ENCODE results near the gene TINCR.
A peak's percentile ranks its signal among the peaks of the same experiment; 100 is the strongest.

TINCR gene

DNA sequence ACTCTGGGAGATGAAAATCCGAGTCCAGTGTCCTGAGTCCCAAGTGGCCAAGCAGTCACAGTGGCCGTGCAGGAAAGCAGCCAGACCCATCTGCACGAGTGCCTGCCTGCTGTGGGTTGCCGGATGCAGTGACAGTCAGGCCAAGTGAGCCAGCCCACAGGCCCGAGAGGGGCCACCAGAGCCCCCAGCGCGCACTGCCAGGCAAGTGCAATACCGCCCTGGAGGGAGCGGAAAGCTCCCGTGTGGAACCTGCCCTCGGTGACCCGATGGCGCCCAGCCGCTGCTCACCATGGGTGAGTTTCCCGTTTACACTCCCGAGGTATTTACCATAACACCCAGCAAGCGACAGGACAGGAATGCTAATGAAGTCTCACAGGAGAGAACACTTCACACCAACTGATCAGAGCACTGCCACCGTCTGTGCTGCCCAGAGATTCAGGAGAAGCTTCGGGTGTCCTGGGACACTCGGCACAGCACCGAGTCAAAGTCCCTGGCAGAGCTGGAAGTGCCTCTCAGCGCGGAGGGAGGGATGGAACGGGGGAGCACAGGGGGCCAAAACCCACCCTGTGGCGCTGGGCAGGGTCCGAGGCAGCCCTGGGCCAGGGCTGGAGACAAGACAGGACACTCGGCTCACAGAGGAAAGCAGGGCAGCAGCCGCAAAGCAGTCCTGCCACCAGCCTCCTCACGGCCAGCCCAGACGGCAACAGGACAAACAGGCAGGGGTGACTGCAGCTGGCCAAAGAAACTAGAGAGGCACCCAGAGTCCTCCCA is 21.3 kb upstream of the TINCR start:
- DNase-seq: no peak

DNA sequence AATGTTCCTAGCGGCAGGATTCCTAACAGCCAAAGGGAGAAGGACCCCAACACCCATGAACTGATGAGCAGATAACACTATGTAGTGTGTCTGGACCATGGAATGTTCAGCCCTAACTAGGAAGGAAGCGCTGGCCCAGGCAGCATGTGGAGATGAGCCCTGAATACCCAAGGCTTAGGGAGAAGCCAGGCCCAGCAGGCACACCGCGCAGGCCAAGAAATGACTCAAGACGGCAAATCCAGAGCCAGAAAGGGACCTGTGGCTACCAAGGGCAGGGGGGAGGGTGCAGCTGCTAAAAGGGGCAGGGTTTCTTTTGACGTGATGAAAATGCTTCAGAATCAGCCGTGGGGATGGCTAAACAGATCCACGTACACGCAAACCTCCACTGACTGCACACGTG is 20.7 kb upstream of the TINCR start:
- DNase-seq: no peak

DNA sequence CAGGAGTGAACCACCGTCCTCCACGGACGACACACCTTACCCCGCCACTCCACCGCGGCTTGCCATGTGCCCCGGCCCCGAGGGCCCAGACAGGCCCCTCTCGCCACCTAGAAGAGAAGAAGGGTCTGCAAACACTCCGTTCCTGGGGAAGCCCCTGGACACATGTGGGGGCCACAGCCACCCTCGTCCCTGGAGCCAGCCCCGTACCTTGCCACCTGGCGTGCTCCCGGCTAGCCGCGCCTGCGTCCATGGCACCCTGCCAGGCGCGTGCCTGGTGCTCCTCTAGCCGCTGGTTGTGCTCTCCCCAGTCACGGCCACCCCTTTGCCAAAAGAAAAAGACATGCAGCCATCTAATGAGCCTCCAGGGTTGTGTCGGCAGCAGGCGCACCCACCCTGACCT is 19.9 kb upstream of the TINCR start:
- no peak for DNase-seq

DNA sequence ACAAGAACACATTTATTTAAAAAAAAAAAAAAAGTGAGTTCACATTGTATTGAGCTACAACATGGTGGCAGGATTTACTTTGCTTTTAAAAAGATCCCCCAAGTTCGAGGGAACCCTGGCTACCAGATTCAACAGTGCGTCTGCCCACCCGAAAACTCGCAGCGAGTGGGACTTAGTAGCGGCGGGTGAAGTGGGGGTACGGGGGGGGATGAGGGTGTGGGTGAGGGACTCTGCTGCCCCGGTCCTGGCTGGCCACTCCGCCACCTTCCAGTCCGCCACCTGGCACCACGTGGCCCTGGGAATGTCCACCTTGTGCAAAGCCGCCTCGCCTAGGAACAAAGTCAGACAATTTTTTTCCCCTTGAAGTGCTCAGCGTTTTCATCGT is 19.3 kb upstream of the TINCR start:
- no peak for DNase-seq

DNA sequence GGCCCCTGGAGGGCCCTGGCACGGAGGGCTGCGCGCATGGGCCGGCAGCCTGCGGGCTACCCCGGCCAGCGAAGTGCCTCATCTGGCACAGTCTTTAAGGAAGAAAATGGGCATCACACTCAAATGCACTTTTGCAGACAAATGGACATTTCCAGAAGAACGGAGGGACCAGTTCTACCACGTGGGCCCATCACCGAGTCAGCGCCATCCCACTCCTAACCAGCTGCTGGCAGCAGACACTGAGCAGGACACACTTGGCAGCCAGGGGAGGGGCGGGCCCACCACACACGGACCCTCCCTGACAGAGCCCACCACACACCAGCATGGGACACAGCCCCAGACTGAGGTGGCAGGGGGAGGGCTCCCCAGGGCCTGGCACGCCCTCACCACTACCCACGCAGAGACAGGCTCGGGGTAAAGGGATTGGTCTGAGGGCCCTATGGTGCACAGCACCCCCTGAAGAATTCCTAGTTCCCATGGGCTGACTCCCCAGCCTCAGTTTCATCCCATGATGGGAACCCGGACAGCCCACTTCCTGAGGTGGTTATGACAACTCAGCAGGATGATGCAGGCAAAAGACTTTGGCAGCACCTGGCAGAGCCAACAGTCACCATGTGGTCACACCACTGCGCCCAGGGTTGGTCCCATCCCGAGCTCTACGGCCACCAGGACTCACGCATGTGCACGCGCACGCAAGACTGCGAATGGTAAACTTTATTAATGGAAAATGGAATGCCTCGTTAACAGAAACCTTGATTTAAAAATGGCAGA is 18.7 kb upstream of the TINCR start:
- DNase-seq: no peak

DNA sequence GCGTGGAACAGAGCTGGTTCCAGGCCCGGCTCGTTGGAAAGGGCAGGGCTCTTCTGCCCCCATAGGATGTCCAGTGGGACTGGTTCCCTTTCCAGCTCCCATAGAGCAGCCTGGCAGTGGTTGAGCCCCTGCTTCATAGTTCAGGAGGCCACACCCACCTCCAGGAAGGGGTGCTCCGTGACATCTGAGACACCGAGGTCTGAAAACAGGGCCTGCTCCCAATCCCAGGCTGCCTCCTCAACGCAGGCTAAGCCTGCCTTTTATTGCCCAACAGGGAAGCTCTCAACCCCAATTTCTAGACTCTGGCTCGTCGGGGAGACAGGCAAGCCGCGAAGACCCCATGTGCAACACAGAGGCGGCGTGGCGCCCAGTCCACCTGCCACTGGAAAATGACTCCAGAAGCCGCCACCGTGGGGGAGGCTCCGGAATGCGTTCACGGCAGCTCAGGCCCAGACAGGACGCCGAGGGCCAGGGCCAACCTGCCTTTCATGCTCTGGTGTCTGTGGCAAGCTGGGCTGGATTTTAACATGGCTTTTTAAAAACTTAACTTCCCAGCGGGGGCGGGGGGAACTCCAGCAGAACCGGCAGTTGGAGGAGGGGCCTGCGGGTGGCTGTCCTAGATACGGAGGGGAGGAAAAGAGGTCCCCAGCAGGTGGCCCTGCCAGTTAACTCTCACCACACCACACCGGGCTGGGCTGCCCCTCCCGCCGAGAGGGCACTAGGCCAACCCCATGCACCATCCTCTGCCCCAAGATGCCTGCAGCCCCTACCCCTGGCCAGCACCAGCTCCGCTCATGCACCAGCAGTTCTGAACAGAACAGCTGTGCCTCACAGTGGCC is 17.9 kb upstream of the TINCR start:
- DNase-seq: no peak

DNA sequence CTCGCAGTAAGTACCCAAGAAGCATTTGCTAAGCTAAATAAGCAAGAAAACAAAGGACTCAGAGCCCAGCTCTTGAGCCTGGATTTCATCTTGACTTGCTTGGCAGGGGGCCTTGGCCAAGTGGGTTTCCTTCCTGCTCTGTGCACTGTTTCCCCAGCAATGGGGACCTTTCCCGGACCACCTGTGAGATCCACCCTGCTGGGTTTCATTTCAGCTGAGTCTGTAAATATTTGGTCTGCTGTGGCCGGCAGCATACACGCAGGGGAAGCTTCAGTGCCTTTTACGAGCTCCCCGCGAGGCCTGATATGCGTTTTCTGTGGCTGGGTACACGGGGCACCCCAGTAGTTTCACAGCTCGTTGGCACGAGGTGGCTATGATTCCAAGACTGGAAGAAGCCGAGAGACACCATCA is 12.4 kb upstream of the TINCR start:
- DNase-seq: no peak

DNA sequence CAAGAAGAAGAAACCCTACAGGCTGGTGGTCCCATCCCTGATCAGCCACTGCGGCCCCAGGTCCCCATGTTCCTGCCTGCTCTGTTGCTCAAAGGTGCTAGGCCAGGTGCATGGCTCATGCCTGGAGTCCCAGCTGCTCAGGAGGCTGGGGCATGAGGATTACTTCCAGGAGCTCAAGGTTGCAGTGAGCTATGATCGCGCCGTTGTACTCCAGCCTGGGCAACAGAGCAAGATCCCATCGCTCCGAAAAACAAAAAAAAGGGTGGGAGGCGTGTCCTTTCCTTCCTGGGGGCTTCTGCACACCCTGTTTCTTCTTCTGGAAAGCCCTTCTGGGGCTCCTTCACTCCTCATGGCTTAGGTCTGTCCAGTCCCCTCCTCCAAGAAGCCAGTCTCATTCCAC is 11.9 kb upstream of the TINCR start:
- no peak for DNase-seq

DNA sequence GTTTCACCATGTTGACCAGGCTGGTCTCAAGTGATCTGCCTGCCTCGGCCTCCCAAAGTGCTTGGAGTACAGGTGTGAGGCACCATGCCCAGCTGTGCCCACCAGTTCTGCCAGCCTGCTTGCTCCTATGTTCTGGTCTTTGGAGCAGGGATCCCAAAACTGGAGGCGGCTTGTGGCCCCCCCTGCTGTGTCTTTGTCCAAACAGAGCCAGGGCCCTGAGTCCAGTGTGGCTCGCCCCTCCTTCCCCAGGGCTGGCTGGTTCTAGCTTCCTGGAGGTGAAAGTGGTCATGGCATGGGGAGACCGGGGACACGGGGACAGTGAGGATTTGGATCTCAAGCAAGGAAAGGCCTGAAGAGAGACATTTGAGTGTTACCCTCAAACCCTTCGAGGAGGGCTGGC is 11.5 kb upstream of the TINCR start:
- DNase-seq: no peak

DNA sequence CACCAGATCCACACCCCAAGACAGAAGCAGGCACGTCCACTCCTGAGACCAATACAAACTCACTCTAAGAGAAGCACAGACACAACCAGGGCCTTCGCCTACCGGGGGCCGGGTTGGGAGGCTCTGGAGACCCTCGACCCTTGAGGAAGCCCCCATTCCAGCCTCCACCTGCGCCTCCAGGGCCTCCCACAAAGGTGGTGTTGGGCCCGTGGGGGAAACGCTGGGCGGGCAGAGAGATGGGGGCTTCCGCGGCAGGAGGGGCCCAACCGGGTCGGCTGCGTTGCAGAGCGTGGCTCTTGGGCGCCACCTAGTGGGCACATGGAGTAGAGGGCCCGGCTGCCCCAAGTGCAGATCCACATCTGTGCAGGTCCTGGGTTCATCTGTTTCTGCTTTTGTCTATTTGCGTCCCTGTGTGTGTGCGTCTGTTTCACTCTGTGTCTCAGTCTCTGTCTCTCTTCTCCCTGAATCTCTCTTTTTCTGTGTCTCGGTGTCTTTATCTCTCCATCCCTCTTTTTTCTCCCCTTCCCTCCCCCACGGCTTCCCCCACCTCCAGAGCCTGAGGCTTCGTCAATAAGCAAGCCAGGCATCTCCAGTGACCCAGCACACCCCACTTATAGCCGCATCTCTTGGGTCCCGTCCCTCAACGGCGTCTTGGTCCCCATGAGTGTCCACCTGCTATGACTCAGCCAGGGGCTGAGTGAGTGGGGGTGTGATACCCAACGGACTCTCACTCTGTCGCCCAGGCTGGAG is 10.5 kb upstream of the TINCR start:
- peak; percentile 52 for DNase-seq

DNA sequence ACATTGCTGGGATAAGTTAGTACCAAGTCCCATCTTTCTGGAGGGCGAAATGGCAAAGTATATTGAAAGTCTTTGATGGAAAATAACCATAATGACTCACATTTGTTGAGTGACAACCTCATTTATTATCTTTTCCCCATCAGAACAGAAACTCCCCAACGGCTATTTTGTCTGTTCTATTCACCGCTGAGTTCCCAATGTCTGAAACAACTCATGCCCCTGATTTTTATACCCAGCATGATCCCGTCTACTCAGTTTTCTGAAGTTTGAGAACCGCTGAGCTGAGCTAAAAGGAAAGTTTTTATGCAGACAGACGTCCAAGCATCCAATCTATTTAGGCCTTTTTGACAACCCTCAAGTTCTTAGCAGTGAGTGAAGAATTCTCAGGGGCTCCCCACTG is 7.8 kb upstream of the TINCR start:
- no peak for DNase-seq

DNA sequence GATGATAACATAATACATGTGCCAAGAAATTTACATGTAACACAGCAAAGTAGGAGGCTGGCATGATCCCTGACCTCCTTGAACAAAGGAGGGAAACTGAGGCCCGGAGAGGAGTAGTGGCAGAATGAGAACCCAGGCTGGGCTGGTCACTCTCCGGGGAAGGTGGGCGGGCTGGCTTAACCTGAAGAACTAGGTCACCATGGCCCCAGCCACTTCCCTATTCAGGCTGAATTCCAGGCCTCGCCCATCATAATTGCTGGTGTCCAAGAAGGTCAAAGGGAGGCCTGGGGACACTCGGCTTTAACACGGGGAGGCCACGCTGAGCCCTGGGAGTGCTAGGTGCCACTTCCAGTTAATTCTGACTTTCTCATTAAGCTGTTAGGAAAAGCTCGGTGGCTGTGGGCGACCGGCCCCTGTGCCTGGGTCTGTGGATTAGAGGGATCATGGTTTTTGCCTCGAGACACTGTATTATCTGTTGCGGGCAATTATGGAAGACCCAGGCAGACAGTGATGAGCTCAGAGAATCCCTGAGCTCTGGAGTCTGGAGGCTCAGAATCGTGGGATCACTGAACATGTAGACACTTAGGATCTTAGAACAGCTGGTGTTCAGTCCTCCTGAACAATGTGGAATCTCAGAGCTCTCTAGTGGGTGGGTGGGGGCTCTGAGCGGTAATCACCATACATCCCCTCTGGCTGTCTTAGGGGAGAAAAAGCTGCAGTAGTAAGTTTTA is 5.0 kb upstream of the TINCR start:
- no peak for DNase-seq

DNA sequence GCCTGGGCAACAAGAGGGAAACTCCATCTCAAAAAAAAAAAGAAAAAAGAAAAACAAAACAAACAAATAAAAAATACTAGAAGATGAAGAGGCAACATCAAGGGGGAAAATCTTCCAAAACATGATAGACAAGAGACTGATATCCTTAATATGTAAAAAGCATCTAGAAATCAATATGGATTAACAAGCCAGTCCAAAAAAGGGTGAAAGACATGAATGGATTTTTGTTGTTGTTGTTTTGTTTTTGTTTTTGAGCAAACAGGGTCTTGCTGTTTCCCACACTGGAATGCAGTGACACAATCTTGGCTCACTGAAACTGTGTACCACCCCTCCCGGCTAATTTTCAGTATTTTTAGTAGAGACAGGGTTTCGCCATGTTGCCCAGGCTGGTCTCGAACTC is 4.0 kb upstream of the TINCR start:
- no peak for DNase-seq

DNA sequence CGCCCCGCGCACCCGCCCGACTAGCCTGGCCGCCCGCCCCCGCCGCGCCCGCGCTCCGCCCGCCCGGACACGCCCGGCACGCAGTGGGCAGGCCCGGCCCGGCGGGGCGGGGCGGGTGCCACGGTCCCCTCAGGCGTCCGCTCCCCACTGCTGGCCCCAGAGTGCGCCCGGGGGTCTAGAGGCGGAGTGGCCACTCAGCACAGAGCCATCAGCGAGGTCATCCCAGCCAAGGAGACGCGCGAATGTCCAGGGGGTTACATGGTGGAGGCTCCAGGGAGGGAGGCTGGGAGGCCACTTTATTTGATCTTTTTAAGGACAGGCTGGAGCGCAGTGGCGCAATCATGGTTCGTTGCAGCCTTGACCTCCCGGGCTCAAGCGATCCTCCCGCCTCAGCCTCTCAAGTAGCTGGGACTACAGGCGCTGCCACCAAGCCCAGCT is 236 bp upstream of the TINCR start:
- no peak for DNase-seq

DNA sequence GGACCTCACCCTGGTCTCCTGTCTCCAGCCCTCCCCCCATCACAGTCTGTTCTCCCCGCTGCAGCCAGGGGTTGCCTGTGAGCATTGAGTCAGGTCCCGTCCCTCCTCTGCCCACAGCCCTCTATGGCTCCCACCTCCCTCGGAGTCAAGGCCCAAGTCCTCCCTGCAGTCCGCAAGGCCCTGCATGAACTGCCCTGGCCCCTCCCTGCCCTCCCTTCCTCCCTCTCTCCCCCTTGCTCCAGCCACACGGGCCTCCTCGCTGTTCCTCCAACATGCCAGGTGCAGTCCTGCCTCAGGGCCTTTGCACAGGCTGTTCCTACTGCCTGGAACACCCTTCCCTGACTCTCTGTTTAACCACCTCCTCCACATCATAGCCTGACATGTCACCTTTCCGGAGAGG is 2.8 kb downstream of the TINCR start:
- no peak for DNase-seq

DNA sequence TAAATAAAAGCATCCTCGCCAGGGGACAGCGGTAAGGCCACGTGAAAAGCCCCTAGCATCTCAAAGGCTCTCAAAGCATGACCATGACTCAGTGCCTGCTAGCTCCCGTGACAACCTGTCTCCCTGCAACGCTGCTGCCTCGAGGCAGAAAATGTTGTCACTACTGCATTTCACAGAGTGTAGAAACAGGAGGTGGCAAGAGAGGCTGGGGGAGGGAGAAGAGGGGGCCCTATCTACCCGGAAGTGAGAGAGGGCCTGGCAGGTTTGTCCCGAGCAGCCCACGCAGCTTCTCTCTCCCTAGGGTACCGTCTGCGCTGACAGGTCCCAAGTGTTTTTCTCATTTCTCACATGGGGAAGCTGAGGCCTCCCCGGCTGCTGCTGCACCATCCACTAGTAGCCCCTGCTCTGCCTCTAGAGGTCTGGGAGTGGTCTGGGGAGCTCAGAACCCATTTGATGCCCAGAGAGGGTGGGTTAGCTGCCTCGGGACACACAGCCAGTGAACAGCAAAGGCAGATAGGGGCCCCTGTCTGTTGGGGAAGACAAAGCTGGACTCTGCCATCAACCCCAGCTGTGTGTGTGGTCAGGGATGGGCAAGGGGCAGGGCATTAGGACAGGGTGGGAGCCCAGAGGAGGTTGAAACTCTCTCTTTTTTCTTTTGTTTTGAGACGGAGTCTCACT is 3.7 kb downstream of the TINCR start:
- no peak for DNase-seq

DNA sequence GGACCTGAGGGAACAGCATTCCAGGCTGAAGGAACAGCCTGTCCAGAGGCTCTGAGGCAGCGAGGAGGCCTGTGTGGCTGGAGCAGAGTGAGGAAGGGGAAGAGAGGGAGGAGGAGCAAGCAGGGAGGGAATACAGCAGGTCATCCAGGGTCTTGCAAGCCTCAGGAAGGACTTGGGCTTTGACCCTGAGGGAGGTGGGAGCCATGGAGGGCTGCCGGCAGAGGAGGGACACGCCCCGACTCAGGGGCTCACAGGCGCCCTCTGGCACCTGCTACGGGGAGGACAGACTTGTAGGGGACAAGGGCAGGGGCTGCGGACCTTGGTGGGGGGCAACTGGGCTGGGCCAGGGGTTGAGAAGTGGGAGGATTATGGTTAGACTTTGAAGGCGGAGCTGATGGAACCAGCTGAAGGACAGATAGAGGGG is 4.7 kb downstream of the TINCR start:
- DNase-seq: no peak

DNA sequence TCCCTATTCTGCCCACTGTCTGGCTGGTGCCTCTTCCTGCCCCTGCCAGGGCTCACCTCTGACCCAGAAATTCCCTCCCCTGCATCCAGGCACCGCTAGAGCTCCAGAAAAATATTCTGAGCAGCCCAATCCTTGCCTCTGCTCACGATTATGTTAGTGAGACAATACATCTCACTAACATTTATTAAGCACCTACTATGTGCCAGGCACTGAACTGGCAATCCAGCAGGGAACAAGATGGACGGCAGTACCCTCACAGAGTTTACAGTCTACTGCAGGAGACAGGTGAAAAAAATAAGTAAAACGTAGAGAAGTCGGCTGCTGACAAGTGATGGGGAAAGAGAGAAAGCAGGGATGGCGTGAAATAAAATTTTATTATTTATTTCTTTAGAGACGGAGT is 5.5 kb downstream of the TINCR start:
- DNase-seq: no peak

DNA sequence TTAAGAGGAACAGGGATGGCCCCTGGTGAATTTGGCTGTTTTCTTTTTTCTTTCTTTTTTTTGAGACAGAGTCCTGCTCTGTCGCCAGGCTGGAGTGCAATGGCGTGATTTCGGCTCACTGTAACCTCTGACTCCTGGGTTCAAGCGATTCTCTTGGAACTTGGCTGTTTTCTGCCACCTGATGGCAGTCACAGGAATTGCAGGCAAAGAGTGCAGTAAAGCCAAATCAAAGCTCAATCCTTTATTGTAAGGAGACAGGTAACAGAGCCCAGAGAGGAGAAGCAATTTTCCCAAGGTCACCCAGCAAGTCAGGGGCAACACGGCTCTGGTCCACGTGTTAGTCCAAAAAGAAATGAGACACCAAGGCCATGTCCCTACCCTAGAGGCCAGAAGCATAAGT is 6.2 kb downstream of the TINCR start:
- DNase-seq: no peak

DNA sequence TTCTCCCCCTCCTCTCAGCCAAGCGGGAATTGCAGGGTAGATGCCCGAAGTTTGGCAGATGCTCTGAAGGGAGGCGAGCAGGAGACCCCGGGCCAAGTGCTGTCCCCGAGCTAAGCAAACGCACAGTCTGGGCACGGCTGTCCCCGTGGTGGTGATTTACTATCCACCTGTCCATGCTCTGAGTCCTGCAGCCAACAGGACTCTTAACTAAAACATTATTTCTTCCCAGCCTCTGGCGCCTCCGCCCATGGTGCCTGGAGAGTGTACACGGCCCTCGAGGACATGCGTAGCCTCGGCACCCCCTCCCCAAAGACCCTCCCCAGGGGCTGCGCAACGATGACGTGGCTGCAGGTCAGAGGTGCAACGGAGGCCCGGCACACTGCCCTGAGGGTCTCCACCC is 7.6 kb downstream of the TINCR start:
- no peak for DNase-seq

DNA sequence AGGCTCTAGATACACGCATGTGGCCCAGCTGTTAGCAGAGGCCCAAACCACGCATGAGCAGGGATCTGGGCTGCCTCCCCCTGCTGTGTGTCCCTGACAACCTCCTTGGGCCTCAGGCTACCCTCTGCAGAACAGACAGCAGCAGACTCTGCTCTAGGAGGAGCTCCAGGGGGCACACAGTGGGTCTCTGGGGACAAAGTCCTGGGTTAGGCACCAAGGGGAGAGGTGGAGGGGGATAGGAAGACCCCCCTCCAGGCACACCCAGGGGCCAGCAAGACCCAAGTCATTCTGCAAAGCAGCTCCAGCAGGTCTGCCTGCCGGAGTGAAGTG is 8.0 kb downstream of the TINCR start:
- DNase-seq: no peak
